DMS 273 (cell line): ENCODE results near the gene PBXIP1.
"Not testable (repeated sequence)": the region's sequence is repeated elsewhere in the genome, so short reads cannot be mapped to it uniquely, and the experiment has no call there.

Experiments used
- DNase-seq: peaks from one replicate; lab custom pipeline; 2025; ENCODE audit not compliant: unreplicated experiment; lab: John Stamatoyannopoulos, UW

Gene PBXIP1

GRCh38 chr1:154995301-154995983 is 39.5 kb upstream of the PBXIP1 start:
- peak; percentile 77 for DNase-seq

GRCh38 chr1:154994591-154994990 is 38.7 kb upstream of the PBXIP1 start:
- DNase-seq, result no peak

GRCh38 chr1:154994269-154994587 is 38.3 kb upstream of the PBXIP1 start:
- DNase-seq, result no peak

GRCh38 chr1:154993572-154994268 is 37.8 kb upstream of the PBXIP1 start, which contains the start of gene LENEP:
Gene LENEP (plus strand): TSS chr1:154993586. CDS start chr1:154993608, 22 bp downstream.
- DNase-seq, result no peak

- peak; percentile 86 for DNase-seq
These were observed 37.0 kb upstream of the PBXIP1 start for GRCh38 chr1:154992721-154993571.

- DNase-seq, result no peak
These were observed 34.4 kb upstream of the PBXIP1 start for GRCh38 chr1:154990276-154990675.

GRCh38 chr1:154989195-154989860 is 33.4 kb upstream of the PBXIP1 start:
- DNase-seq, result no peak

- no peak for DNase-seq
These were observed 32.4 kb upstream of the PBXIP1 start for GRCh38 chr1:154988058-154988954.

- no peak for DNase-seq
These were observed 31.4 kb upstream of the PBXIP1 start for GRCh38 chr1:154987326-154987725.

- not testable (repeated sequence) for DNase-seq
These were observed 30.8 kb upstream of the PBXIP1 start for GRCh38 chr1:154986736-154987135.

- peak; percentile 38 for DNase-seq
These were observed 28.0 kb upstream of the PBXIP1 start for GRCh38 chr1:154983776-154984466.

- DNase-seq, result peak; percentile 100
These were observed 27.2 kb upstream of the PBXIP1 start, which contains the start of gene FLAD1 for GRCh38 chr1:154982897-154983648. Gene FLAD1 (plus strand): TSS chr1:154983344. CDS start chr1:154983695, 351 bp downstream.

GRCh38 chr1:154982341-154982740 is 26.4 kb upstream of the PBXIP1 start:
- peak; percentile 63 for DNase-seq

- DNase-seq, result no peak
These were observed 22.5 kb upstream of the PBXIP1 start for GRCh38 chr1:154978360-154978759.

- not testable (repeated sequence) for DNase-seq
These were observed 21.9 kb upstream of the PBXIP1 start for GRCh38 chr1:154977762-154978161.

- DNase-seq, result peak; percentile 68
These were observed 19.6 kb upstream of the PBXIP1 start for GRCh38 chr1:154975409-154976059.

- peak; percentile 98 for DNase-seq
These were observed 19.0 kb upstream of the PBXIP1 start for GRCh38 chr1:154974808-154975408.
